HUES64 (cell line): ENCODE measurements around the gene PNPLA6.
"Not testable (repeated sequence)": the region's sequence is repeated elsewhere in the genome, so short reads cannot be mapped to it uniquely, and the experiment has no call there.

Experiments
- H3K27ac ChIP-seq: 2 replicates; pipeline ENCODE4 v1.7.0; 2013; ENCODE audit warnings: low read depth, low read length, inconsistent platforms
- H3K27me3 ChIP-seq: 2 replicates; pipeline ENCODE4 v1.6.1; 2013; ENCODE audit warnings: mild to moderate bottlenecking, low read length; ENCODE audit not compliant: insufficient read depth
- H3K36me3 ChIP-seq: 2 replicates; pipeline ENCODE4 v1.6.1; 2013; ENCODE audit warnings: mild to moderate bottlenecking, low read length; ENCODE audit not compliant: insufficient read depth
- H3K4me1 ChIP-seq: 2 replicates; pipeline ENCODE4 v1.6.1; 2013; ENCODE audit warnings: mild to moderate bottlenecking, low read length, moderate library complexity; ENCODE audit not compliant: insufficient read depth
- H3K4me3 ChIP-seq: 2 replicates; pipeline ENCODE4 v1.5.1; 2013; ENCODE audit warnings: mild to moderate bottlenecking, low read length, moderate library complexity
- H3K9ac ChIP-seq: 2 replicates; pipeline ENCODE4 v1.6.1; 2013; ENCODE audit warnings: mild to moderate bottlenecking, low read depth, low read length
- H3K9me3 ChIP-seq: 2 replicates; pipeline ENCODE4 v1.6.1; 2013; ENCODE audit warnings: low read depth, low read length; ENCODE audit not compliant: insufficient read depth
- WGBS: fragments of 150-250, 120-280 bp; methylation state at CpG from one replicate; pipeline ENCODE4 v1.1.7; 2013; ENCODE audit warnings: missing lambda C conversion rate; 5-methylcytosine and 5-hydroxymethylcytosine counted together

The PNPLA6 gene

DNA sequence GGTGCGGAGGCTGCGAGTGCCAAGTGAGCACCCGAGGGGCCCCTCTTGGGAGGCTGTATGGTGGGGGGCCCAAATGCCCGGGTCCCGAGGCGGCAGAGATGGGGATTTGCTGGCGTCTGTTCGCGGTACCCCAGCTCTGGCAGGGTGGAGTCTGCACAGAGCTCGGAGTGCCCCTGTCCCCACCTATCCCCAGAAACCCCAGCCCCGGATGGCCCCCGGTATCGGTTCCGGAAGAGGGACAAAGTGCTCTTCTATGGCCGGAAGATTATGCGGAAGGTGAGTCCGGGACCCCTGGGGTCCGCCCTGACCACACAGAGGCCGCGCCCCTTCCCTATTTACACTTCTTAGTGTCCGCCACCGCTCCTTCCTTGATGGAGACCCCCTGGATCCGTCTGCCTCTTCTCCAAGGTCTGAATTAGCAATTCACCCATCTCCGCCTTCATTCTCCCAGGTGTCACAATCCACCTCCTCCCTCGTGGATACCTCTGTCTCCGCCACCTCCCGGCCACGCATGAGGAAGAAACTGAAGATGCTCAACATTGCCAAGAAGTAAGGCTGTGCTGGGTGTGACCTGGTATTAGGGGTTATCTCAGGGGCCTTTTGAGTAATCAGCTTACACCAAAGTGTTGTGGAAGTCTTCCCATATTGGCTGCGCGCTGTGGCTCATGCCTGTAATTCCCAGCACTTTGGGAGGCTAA, 630 bp downstream of the PNPLA6 start:
- Histone ChIP-seq H3K36me3 (peaks cover 21% of the 10 kb centered on the region), H3K9ac (peak overlapping the region; percentile 28; the same call in 1 of the 2 replicates), H3K27me3 (no peaks in the 10 kb centered on the region), H3K4me3 (peak overlapping the region; percentile 72), H3K9me3 (no peaks in the 10 kb centered on the region), H3K27ac (no peak overlapping the region; the same call in 1 of the 2 replicates), H3K4me1 (no peaks in the 10 kb centered on the region)
- 17% methylated on average over 28 of the region's 30 CpGs for WGBS

DNA sequence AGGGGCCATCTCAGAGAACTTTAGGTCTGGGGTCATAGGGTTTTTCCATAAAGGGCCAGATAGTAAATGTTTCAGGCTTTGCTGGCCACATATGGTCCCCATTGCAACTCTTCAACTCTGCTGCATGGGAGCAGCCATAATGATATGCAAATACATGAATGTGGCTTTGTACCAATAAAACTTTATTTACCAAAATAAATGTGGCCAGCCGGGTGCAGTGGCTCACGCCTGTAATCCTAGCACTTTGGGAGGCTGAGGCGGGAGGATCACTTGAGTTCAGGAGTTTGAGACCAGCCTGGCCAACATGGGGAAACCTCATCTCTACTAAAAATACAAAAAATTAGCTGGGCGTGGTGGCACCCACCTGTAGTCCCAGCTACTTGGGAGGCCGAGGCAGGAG, 3.5 kb downstream of the PNPLA6 start:
- not testable (repeated sequence) for H3K4me3 ChIP-seq, H3K9me3 ChIP-seq, H3K27ac ChIP-seq, H3K9ac ChIP-seq, H3K27me3 ChIP-seq, H3K4me1 ChIP-seq
- H3K36me3 ChIP-seq = peaks cover 40% of the 10 kb centered on the region
- whole genome bisulfite sequencing = 98% methylated on average over 5 of the region's 5 CpGs

- Histone ChIP-seq H3K4me1 (no peaks in the 10 kb centered on the region), H3K27me3 (no peaks in the 10 kb centered on the region), H3K36me3 (peaks cover 43% of the 10 kb centered on the region), H3K9ac (no peak overlapping the region), H3K27ac (no peak overlapping the region), H3K9me3 (no peaks in the 10 kb centered on the region), H3K4me3 (no peak overlapping the region)
- WGBS = 97% methylated on average over 25 of the region's 28 CpGs
Measured at GRCh38 chr19:7539827-7540425, 4.4 kb downstream of the PNPLA6 start.

DNA sequence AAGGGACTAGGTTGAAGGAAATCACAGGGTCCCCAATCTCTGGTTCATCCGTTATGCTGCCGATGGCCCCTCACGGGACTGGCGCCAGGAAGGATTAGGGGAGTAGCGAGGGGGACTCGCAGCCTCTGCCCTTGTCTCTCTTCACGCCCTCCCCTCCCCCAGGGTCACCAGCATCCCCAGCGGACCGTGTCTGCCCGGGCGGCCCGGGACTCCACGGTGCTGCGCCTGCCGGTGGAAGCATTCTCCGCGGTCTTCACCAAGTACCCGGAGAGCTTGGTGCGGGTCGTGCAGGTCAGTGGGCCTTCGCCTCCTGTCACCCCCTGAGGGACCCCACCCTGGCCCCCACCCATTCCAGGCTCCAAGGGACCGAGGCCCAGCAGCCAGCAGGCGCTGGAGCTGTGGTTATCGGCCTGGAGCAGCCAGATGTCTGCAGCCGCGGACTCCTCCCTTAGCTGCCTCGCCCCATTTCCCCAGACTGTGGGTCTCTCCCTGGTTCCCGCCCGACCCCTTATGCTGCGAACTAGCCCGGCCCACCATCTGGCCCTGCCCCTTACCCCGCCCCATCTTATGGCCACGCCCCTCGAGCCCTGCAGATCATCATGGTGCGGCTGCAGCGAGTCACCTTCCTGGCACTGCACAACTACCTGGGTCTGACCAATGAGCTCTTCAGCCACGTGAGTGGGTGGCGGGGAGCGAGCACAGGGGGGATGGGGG, 5.4 kb downstream of the PNPLA6 start:
- Histone ChIP-seq H3K9me3 (no peaks in the 10 kb centered on the region), H3K36me3 (peaks cover 44% of the 10 kb centered on the region), H3K27ac (no peak overlapping the region), H3K4me1 (no peaks in the 10 kb centered on the region), H3K4me3 (no peak overlapping the region), H3K9ac (0 out of 2 replicates have a peak overlapping the region, but pooled peaks have one; percentile 26), H3K27me3 (no peaks in the 10 kb centered on the region)
- WGBS = 86% methylated on average over 39 of the region's 39 CpGs

GRCh38 chr19:7541475-7541824, 5.9 kb downstream of the PNPLA6 start:
- H3K27me3 ChIP-seq = no peaks in the 10 kb centered on the region
- H3K9ac ChIP-seq = 0 out of 2 replicates have a peak overlapping the region, but pooled peaks have one; percentile 26
- H3K4me1 ChIP-seq = no peaks in the 10 kb centered on the region
- peaks cover 46% of the 10 kb centered on the region for H3K36me3 ChIP-seq
- H3K27ac ChIP-seq = peak overlapping the region; percentile 18; the same call in 1 of the 2 replicates
- H3K9me3 ChIP-seq = no peaks in the 10 kb centered on the region
- WGBS = 93% methylated on average over 15 of the region's 15 CpGs
- no peak overlapping the region for H3K4me3 ChIP-seq

DNA sequence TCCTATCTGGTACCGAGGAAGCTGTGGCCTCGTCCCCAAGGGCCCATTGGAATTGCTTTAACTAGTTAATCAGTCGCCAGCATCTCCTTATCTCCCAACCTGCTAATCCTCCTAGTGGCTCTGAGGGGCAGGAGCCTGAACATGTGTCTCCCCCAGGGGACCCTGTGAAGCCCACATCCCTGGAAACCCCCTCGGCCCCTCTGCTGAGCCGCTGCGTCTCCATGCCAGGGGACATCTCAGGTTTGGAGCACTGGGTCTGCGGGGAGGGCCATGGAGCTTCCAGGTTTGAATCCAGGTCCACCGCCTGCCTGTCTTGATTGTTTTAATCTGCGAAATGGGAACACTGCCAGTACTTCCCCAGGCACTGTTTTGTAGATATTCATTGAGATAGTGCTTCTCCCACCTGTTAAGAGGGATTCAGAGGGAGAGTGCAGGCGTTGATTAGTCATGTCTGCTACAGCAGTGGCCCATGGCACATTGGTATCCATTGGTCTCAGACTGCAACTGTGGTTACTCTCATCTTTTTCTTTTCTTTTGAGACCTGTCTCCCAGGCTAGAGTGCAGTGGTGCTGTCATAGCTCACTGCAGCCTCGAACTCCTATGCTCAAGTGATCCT, 6.4 kb downstream of the PNPLA6 start:
- 92% methylated on average over 11 of the region's 11 CpGs for WGBS
- H3K27me3 ChIP-seq = no peaks in the 10 kb centered on the region
- no peak overlapping the region for H3K9ac ChIP-seq
- no peak overlapping the region for H3K27ac ChIP-seq
- H3K9me3 ChIP-seq = no peaks in the 10 kb centered on the region
- H3K4me3 ChIP-seq = no peak overlapping the region
- H3K4me1 ChIP-seq = no peaks in the 10 kb centered on the region
- peaks cover 45% of the 10 kb centered on the region for H3K36me3 ChIP-seq

- Histone ChIP-seq H3K9me3 (no peaks in the 10 kb centered on the region), H3K27me3 (no peaks in the 10 kb centered on the region), H3K4me1 (no peaks in the 10 kb centered on the region), H3K36me3 (peaks cover 40% of the 10 kb centered on the region), H3K4me3 (no peak overlapping the region), H3K9ac (no peak overlapping the region), H3K27ac (no peak overlapping the region)
- WGBS = 93% methylated on average over 24 of the region's 24 CpGs
Measured at GRCh38 chr19:7542556-7543348, 7.2 kb downstream of the PNPLA6 start.

DNA sequence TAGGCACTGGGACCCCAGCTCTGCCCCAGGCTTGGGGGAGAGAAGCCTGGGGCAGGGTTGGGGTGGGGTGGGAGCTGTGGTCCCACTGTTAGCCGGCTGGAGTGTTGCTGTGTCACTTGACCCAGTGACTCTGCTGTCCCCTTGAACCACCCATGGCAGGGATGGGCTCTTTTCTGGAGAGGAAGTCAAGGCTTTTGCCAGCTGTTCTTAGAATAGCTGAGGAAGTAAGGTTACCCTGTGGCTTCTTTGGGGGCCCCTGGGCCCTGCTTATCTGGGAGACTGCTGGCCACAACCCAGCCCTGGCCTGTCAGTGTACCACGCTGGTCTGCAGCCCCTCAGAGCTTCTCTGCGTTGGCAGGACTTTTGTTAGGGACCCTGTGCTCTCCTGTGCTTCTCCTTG, 9.1 kb downstream of the PNPLA6 start:
- H3K36me3 ChIP-seq = peaks cover 30% of the 10 kb centered on the region
- H3K4me1 ChIP-seq = no peaks in the 10 kb centered on the region
- no peaks in the 10 kb centered on the region for H3K9me3 ChIP-seq
- no peaks in the 10 kb centered on the region for H3K27me3 ChIP-seq
- no peak overlapping the region for H3K9ac ChIP-seq
- H3K27ac ChIP-seq = no peak overlapping the region
- no peak overlapping the region for H3K4me3 ChIP-seq
- 90% methylated on average over 3 of the region's 3 CpGs for WGBS

- WGBS = 92% methylated on average over 8 of the region's 8 CpGs
- Histone ChIP-seq H3K27ac (no peak overlapping the region), H3K9ac (no peak overlapping the region), H3K27me3 (no peaks in the 10 kb centered on the region), H3K4me1 (no peaks in the 10 kb centered on the region), H3K4me3 (no peak overlapping the region), H3K36me3 (peaks cover 32% of the 10 kb centered on the region), H3K9me3 (no peaks in the 10 kb centered on the region)
Measured at GRCh38 chr19:7545300-7545699, 9.8 kb downstream of the PNPLA6 start.

DNA sequence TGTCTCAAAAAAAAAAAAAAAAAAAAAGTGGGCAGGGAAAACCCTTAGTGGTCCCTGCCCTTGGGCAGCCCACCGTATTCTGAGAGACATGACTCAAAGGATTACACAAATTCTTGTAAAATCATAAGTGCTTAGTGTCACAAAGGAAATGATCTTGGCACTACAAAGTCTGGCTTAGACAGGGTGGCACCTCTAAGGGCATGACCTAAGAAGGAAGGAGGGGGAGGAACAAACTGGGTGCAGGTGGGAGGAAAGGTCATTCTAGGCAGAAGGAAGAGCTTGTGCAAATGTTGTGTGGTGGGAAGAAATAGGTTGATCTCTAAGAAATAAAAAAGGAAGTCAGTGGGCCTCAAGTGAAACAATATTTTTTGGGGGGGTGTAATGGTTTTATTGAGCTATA, 10.4 kb downstream of the PNPLA6 start:
- Histone ChIP-seq H3K36me3 (peaks cover 32% of the 10 kb centered on the region), H3K4me3 (no peak overlapping the region), H3K27me3 (no peaks in the 10 kb centered on the region), H3K27ac (no peak overlapping the region), H3K9me3 (no peaks in the 10 kb centered on the region), H3K4me1 (no peaks in the 10 kb centered on the region), H3K9ac (no peak overlapping the region)
- WGBS = 93% methylated on average over 1 of the region's 1 CpG
